Gastroesophageal sphincter (tissue), 3 donors: ENCODE measurements around the gene TIAL1.

Experiments
- CTCF ChIP-seq, 4 experiments: fragments of 200-600 bp in 2 of 4; fragments of 450-650 bp in 2 of 4; sonication (generic) in 1 of 4; IDR thresholded peaks; one replicate each; pipeline ENCODE4 v1.5.1; 2017 to 2019; ENCODE audit warnings: antibody characterized with exemption in 4 of 4, mild to moderate bottlenecking in 2 of 4, moderate library complexity in 2 of 4
- EP300 ChIP-seq: sonication (generic); formaldehyde crosslinking; IDR thresholded peaks from one replicate; pipeline ENCODE4 v1.6.1; 2017; ENCODE audit warnings: antibody characterized with exemption, mild to moderate bottlenecking
- POLR2A ChIP-seq, 2 donors: fragments of 450-650 bp; IDR thresholded peaks; one replicate each; pipeline ENCODE4 v1.6.1; 2017; ENCODE audit warnings: antibody characterized with exemption in 2 of 2, mild to moderate bottlenecking in 2 of 2, moderate library complexity in 1 of 2
- POLR2AphosphoS5 ChIP-seq: sonication (generic); formaldehyde crosslinking; IDR thresholded peaks from one replicate; pipeline ENCODE4 v1.6.1; 2017; ENCODE audit warnings: antibody characterized with exemption

- TF ChIP-seq CTCF (IDR thresholded peaks at IDR 0.05): no peak
- no peak for TF ChIP-seq POLR2A (IDR thresholded peaks at IDR 0.05)
- TF ChIP-seq EP300: no peak
- TF ChIP-seq POLR2AphosphoS5: no peak
Measured at GRCh38 chr10:119642556-119643111, 45.9 kb upstream of the TIAL1 start.
